ENCODE data around the gene TOP3B.
A peak's percentile ranks its signal among the peaks of the same experiment; 100 is the strongest.

The TOP3B gene

DNA sequence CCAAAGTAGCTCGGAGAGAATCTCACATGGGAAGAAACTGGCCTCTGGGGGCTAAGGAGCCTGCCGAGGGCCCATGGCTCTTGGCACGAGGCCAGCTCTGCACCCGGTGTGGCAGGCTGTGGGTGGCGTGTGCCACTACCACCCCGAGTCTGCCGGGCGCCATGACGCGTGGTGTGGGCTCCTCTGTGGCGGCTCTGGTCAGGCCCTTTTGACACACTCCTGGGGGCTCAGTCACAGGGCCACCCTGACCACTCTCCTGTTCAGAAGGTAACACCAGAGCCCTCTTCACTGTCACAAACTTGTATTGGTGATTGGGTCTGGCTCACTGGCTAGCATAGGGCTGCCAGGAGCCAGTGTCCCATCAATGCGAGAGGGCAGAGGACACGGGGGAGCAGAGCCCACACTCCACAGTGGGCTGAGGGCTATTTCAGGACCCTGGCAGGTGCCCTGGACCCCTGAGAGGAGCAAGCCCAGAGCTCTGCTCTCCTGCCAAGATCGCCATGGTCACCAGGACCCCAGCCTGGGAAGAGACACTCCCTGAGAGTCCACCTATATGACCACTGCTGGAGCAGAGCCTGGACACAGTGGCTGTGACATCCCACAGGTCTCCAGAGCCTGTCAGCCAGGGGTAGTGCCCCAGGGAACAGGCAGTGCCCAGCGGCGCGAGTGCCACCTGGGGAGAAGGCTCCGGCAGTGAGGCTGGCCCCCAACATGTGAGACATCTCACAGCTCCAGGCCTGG, 21.3 kb downstream of the TOP3B start:
- no peak for DNase-seq

DNA sequence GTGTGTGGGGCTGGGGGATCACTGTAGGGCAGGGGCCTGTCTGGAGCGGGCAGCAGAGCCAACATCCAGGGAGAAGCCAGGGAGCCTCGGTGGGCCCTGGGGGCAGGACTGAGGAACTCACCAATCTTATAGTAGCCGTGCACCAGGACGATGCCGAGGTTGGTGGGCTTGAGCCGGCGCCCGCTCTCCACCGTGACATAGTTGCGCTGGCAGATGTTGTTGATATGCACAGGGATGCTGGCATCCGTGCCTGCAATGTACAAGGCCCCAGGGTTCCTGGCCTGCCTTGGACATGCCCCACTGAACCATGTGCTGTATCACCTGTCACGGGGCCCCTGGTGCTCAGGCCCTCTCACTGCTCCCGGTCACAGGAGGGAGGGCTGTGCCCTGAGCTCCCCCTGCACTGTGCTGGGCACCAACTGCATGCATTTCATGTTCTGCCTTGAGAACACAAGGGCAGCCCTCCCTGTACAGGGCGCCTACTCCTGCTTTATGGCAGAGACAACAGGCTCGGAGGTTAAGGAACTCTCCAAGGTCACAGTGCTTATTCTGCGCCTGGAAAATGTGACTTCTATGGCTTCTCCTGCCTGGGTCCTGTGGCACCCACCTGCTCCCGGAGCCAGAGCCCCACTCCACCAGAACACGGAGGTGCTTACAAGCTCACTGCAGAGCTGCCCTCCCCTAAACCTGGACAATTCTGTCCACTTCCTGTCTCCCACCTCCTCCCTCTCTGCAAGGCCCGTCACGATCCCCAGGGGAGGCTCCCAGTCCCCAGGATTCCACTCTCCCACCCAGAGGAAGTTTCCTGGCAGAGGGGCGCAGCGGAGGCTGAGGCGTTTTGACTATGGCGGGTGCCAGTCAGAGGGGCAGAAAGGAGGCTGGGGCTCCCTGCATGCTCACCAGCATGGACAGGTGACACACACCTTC, 22.1 kb downstream of the TOP3B start:
- DNase-seq = no peak

DNA sequence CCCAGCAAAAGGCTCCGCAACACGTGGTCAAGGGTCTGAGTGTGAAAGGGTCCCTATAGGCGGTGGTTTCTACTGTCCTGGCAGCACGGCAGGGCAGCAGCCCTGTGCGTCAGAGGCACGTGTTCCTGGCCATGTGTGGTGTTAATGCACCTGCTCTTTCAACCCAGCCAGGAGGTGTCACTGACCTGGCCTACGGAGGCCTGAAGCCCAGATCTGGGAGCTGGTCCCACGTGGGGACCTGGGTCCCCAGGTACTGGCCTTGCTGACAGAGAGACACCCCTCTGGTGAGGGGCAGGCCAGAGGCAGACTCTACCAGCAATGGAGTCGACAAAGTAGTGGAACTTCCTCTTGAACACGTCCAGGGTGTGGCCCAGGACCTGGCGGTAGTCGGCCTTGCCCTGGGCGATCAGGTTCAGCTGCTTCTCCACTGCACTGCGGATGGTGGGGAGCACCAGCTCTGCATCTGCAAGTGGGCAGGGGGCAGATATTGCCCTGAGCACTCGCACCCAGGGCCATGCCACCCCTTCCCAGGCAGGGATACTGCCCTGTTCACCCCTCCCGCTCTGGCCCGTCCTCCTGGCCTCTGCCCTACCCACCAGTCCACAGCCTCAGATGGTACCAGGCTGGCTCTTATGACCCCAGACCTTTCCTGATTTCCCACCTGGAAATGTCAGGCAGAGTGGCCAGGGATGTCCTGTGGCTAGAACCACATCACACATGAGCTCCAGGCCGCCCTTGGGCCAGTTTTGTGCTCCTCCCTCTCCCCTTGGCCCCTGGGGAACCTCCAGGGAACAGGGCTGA, 23.1 kb downstream of the TOP3B start:
- DNase-seq = no peak

DNA sequence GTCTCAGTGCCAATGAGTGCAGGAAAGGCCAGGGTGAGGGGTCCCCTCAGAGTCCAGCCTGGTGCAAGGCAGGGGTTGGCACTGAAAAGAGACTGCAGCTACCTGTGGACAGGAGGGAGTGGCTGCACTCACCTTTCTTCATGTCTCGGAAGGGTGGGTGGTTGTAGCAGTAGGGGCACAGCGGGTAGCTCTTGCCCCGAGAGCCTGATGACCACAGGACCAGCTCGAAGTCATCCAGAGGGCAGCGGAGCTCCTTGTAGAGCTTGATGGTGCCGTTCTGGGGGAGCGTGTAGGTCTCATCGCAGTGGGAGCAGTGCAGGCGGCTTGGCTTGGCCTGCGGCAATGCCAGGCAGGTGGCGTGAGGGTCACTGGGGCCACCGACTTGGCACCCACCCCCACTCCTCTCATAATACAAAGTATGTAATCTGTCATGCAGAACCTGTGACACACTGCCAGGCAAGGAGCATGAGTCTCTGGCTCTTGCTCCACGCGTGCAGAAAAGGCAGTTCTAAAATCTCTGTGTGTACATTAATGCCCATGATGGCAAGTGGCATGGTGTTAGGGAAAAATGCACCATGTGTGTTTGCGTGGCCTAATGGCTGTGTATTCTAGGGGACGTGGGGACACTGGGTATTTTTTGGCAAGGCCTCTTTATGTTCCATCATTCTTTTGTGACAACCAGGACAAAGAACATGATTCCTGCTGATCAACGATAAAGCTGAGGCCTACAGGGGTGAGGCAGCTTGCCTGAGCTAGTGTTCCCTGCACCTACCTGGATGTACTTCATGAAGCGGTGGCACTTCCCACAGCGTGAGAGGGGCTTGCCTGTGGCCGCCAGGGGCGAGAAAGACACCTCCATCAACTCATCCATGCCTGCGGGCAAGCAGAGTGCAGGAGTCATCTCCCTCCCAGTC, 24.0 kb downstream of the TOP3B start:
- no peak for DNase-seq

DNA sequence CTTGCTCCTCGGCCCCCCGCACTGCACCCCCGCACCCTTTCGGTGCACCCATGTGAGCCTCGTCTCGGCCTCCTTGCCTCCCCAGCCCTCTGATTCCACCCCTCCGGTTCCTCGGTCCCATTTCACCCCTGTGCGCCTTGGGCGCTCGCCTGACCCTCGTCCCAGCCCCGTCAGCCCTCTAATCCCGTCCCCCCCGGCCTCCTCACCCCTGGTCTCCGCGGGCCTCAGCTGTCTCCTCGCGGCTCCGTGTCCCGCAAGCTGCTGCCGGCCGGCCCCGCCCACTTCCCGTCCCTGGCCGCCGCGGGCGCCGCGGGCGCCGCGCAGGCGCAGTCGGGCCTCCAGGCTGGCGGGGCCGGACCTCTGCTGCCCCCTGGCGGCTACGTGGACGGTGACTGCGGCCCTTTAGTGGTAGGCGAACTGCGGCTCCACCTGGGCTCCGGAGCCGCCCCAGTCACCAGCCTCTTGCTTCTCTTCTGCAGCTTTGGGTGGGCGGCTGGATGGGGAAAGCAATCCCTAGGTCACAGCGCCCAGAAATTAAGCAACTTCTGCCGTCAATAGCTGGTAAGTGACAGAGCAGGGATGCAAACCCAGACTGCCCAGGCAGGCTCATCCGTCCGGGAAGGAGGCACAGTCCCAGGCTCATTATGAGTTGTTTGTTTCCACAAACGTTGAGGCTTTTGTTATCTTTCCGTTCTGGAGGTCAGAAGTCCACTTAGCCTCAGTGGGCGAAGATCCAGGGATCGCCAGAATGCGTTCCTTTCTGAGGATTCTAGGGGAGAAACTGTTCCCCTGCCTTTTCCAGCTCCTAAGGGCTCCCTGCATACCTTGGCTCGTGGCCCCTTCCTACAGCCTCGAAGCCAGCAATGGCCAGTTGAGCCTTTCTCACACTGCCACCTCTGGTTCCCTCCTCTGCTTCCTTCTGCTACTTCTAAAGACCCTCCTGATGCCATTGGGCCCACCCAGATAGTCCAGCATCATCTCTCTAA, 29.7 kb downstream of the TOP3B start, which contains the start of gene PPM1F:
PPM1F (minus strand) TSS at position 263 of the 986 bp plus-strand sequence. CDS start 6,800 bp downstream, outside the sequence.
- peak; percentile 60 for DNase-seq

DNA sequence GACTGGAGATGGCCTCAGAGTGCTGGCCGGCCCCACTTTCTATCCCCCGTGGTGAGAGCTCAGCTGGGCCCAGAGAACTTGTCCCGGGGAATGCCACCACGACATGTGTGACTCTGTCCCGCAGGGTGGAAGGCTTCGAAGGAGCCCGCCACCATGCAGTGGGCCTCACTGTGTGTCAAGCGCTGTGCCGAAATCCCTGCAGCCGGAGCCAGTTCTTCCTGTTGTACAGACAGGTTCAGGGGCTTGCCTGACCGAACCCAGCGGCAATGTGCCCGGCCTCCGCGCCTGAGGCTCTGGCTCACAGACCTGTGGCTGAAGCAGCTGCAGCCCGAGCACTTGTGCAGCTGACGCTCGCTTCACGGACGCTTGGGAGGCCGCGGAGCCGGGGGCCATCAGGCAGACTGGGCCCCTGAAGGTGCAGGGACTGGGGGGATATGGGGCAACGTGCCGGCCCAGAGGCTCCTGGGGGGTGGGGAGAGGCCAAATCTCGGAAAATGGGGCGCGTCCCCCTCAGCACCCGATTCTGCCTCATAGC, 30.6 kb downstream of the TOP3B start:
- DNase-seq = no peak

DNA sequence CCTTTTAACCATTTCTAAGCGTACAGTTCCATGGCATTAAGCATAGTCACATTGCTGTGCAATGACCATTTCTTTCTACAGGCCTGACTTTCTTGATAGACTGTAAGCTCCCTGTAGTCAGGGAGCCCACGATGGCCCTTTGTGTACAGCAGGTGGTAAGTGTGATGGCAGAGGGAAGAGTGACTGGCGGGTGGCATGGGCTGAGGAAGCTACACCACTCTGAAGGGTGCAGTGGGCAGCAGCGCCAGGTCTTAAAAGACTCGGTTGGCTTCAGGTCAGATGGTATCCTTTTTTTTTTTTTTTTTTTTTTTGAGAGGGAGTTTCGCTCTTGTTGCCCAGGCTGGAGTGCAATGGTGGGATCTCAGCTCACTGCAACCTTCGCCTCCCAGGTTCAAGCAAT, 31.5 kb downstream of the TOP3B start:
- no peak for DNase-seq

DNA sequence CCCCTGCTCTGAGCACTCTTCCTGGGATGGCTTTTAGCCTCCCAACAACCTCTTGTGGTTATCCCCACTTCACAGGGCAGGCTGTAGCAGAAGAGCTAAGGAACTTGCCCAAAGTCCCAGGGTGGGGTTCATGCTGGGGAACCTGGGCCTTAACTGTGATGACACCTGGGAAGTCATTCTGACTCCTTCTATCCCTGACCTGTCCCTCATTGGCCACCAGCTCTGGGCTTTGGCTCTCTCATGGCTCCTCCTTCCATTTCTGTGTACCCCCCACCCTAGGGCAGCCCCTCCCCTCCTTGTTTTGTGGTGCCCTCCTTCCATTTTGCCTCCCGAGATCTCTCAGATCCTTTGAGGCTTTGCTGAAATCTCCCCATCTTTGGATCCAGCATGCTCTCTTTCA, 32.6 kb downstream of the TOP3B start:
- no peak for DNase-seq

DNA sequence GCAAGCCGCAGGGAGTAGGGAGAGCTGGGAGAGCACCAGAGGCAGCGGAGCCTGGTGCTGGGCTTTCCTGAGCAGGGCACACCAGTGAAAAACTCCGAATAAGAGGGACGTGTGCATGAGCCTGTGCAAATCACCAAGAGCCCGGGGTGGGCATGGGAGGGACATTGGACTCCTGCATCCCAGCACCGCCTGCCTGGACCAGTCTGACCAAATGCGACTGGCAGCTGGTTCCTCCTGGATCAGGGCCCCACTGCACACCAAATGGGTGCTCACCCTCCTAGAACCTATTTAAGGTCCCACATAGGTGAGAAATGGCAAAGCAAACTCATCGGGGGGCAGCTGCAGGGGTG, 33.0 kb downstream of the TOP3B start:
- no peak for DNase-seq

DNA sequence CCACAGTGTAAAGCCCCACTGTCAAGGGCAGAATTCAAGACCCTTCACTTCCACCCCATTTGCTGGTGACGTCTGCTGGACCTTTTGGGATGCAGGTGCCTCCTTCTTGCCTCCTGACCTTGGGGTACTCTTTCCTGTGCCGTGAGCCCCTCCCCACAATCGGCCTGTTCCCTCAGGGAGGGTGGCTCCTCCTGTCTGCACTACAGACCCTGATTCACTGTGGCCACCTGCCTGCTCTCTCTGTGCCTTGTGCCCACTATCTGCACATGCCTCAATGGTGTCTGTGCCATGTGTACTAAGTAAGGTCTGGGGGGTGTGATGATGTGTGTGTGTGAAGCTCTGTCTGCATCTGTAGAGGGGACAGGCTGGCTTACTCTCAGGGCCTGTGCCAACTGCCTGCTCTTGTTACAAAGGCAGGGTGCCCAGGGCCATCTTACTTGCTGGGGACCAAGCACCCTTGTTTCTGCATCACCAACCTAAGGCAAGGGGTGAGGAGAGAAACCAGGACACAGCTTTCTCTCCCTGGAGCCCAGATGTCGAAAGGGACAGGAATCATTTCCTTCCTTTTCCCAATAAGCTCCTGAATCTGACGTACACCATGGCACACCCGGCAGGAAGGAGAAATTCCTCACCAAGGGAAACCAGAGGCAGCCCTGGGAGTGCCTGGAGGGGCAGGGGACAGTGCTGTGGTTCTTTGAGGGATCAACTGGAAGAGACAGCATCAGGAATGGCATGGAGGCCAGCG, 33.6 kb downstream of the TOP3B start:
- no peak for DNase-seq

DNA sequence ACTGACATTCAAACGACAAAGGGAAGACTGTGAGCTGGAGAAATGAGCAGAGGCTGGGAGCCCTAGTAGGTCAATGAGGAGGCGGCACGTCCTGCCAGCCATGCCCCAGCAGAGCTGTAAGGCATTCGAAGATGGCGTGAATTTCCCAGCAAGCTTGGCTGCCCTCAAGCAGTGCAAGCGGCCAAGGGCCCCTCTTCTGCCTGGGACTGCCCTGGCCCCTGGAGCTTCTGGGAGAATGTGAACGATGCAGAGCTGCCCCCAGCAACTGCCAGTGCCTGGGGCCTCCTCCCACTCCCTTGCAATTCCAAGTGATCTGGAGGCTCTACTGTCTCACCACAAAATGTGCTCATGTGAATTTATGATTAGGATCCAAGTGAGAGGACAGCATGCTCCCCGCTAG, 34.2 kb downstream of the TOP3B start:
- DNase-seq = no peak

DNA sequence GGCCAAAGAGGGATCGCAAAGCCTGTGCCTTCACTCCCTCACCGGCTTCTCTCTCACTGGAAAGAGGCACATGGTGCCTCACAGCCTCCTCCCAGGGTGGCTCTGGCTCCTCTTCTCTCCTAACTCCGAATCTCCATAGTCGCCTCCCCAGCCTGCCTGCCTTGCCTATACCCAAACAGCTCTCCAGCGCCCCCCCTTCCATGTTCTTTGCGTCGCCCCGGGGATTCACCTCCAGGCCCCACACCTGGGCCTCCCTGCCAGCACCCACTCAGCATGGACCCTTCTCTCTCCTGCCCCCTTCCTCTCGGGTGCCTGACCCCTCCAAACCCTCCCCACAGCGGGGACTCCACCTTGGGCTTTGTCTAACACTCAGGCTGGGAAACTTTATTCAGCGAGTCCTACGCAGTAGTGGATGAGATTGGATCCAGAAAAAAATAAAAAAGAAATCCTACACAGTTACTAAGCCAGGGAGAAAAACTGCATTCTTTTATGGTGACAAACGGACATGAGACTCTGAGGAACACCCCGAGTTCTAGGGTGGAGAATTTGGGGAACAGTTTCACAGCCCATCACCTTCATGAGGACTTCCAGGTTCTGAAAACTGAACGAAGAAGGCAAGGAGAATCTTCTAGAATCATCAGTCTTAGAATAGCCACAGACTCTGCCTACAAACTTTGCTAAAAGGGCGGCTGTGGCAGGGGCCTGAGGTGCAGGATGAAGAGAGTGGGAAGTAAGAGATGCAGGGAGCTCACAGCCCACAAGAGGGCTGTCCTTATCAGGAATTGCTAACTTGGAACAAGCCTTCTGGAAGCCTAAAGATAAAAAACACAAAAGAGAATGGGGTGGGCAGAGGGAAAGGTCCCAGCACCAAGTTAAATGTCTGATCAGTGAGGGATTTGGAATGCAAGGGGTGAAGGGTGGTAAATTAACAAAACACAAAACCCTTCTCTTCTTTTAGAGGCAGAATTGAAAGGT, 35.3 kb downstream of the TOP3B start:
- no peak for DNase-seq

DNA sequence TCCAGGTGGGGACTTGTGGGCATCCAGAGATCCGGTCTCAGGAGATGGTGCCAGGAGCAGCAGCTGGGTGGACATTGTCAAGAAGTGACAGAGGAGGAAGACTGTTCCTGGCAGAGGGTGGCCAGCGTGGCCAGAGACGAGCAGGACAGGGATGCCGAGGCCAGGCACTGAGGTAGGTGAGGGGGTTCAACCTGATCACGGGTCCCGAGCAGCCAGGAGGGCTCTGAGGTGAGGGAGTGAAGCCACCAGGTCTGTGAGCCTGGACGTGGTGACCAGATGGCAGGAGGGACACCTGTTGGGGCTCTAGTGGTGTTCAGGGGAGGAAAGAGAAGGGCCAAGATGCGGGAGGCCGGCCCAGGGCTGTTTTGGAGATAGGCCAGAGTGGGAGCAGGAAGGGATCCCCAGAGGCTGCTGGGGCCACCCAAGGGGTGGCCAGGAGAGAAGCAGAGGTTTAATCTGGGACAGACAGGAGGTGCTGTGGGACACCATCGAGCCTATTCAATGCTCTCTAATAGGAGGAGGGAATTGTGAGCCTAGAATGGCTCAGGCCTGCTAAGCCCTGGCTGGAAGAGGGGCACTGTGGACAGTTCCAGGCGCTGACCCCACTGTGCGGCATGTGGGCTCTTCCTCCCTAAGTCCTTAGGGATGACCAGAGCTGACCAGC, 36.2 kb downstream of the TOP3B start:
- DNase-seq = no peak

DNA sequence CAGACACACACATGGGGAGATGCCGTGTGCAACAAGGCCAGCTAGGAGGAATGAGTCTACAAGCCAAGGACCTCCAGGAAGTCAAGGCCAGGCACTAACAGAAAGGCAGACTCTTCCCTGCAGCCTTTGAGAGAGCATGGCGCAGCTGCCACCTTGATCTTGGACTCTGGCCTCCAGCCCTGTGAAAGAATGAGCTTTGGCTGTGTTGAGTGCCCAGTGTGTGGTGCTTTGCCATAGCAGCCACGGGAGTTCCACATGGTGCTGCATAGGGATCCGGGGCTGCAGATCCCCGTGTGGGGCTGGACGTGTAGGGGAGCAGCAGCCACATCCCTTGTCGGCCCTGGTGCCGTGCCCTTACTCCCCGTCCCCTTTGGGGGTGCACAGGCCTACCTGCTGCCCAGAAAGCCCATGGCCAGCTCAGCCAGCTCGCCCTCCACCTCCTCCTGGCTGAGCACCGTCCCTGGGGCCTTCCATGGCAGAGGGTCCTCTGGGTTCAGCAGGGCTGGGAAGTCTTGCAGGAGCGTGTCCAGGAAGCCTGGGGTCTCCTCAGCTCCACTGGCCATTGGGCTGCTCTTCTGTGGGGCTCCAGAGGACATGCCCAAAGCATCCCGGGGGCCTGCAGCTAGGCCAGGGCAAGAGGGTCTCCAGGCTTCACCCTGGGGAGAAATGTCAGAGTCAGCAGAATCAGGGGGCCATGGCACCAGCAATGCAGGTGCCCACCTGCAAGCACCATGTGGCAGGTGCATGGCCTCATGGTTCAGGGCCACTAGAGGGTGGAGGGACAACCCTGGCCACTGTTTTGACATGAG, 36.9 kb downstream of the TOP3B start:
- no peak for DNase-seq

DNA sequence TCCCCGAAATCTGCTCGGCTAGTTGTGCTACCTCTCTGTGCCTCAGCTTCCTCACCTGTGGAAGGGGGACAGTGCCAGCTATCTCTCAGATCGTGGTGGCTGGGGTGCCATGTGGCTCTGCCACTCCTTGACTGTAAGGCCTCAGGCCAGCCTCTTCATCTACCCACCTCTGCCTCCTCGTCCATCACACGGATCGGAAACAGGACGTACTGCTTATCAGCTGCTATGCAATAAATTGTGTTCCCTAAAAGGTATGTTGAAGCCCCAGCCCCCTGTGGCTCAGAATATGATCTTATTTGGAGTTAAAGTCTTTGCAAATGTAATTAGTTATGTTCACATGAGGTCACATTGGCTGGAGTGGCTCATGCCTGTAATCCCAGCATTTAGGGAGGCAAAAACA, 37.7 kb downstream of the TOP3B start:
- no peak for DNase-seq

DNA sequence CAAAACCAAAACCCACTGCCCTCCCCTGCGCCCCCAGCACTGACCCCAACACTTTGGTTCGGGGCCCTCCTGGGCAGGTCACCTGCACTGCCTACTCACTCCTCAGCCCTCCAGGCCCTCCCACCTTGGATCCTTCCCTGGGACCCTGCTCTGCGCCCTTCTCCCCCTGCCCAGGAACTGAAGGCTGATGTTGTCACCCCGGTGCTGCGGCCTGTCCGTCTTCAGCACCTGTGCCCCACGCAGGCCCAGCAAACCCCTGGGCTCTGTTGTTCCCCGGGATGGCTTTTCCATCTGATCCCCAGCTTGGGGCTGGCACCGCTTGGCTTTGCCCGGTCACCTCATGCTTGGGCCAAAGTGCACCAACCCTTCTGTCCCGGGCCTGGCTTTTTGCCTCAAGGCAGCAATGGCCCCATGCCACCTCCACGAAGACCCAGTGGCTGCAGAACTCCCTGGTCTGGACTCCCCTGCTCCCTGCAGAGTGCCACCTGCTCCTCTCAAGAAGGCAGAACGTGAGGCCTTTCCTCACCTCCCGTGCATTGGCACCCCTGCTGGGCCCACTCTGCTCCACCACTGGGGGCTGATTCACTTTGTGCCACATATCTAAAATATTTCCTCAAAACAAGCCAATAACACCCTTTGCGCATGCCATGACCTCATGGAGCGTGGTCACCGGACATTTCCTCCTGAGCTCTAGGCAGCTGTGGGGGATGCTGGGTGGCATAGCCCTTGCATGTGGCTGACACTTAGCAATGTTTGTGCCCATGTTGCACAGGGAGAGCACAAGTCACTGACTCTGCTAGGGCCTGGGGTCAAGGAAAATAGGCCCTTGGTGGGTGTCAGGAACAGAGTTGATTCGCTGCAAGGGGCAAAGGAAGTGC, 38.8 kb downstream of the TOP3B start:
- no peak for DNase-seq
